ENCODE measurements around the gene ADGRB3. TPM values are rescaled to one million over a fixed set of nuclear protein-coding genes. Genes with fewer than 3 reads are reported as not detected.

The ADGRB3 gene
- total and polyA plus RNA-seq, 2 donors (not counting 3 experiments of a cell fraction or from before 2014, with no cell fraction given), result not detected

- Histone ChIP-seq H3K9ac (replicated peaks; ENCODE audit: extremely low read depth, insufficient read depth, low read length) (no peak overlapping the region), H3K36me3 (ENCODE audit: control insufficient read depth in 2 of 2, extremely low read depth in 1 of 2, insufficient read depth in 2 of 2, low read length in 2 of 2) (no peaks in the 10 kb centered on the region), H3K4me3 (replicated peaks in 1 of 3; ENCODE audit: insufficient read depth in 1 of 3, low read depth in 1 of 3, low read length in 3 of 3) (no peak overlapping the region), H3K27ac (ENCODE audit: insufficient read depth, low read depth, low read length) (no peak overlapping the region), H3K9me3 (replicated peaks; ENCODE audit: control insufficient read depth, insufficient read depth, low read length) (peaks cover 3% of the 10 kb centered on the region), H3K4me2 (ENCODE audit: insufficient read depth, low read length) (no peak overlapping the region), H3K27me3 (ENCODE audit: control insufficient read depth in 2 of 2, insufficient read depth in 2 of 2, low read length in 2 of 2) (no peaks in the 10 kb centered on the region), H4K20me1 (replicated peaks; ENCODE audit: control insufficient read depth, extremely low read depth, insufficient read depth, low read length) (no peaks in the 10 kb centered on the region), H3K9me1 (replicated peaks; ENCODE audit: control insufficient read depth, extremely low read depth, insufficient read depth, low read length) (no peaks in the 10 kb centered on the region), H3K4me1 (ENCODE audit: control insufficient read depth, extremely low read depth, insufficient read depth, low read length) (no peaks in the 10 kb centered on the region), H2AFZ (ENCODE audit: low read depth, low read length) (no peak overlapping the region), H3K79me2 (ENCODE audit: control insufficient read depth, insufficient read depth, low read length) (no peaks in the 10 kb centered on the region)
- FAIRE-seq (no peak), DNase-seq (ENCODE audit: low read depth, low spot score) (no peak)
- TF ChIP-seq GATA2 (IDR thresholded peaks at IDR 0.05; ENCODE audit: insufficient read depth, insufficient read length, low read depth, low read length) (no peak), CTCF (IDR thresholded peaks at IDR 0.05; ENCODE audit: extremely low read depth in 1 of 2, insufficient read depth in 1 of 2, low read depth in 1 of 2, low read length in 2 of 2) (no peak), MYC (IDR thresholded peaks at IDR 0.05; ENCODE audit: low read depth, low read length) (no peak), MAX (IDR thresholded peaks at IDR 0.05; ENCODE audit: insufficient read depth, insufficient read length) (no peak), POLR2AphosphoS5 (IDR thresholded peaks at IDR 0.05; ENCODE audit: insufficient read depth, low read depth, low read length) (no peak), FOS (IDR thresholded peaks at IDR 0.05; ENCODE audit: borderline replicate concordance, insufficient read depth, low read length) (no peak), EZH2 (IDR thresholded peaks at IDR 0.05; ENCODE audit: borderline replicate concordance, low read depth, low read length, severe bottlenecking) (no peak)
- dilution Hi-C loops (cut with MboI; ENCODE audit: extremely low pct_ligation_motif_present, low sequenced_read_pairs), result no loop called here
- POLR2A ChIA-PET, result no interaction called here
- no TSS peak for BruUV-seq (replicated peaks)
- intact Hi-C loops (cut with micrococcal nuclease), result no loop called here
- CTCF ChIA-PET, result no interaction called here
These were observed 217.7 kb downstream of the ADGRB3 start for GRCh38 chr6:68852791-68853190.
